Endothelial cell of umbilical vein (primary cell): ENCODE results near the gene PIGM. TPM values are rescaled to one million over a fixed set of nuclear protein-coding genes. Genes with fewer than 3 reads are reported as not detected.

Experiments
- BruUV-seq: library from RNA; stranded (reverse); fragments of 400-500 nt; replicated peaks from 2 replicates; lab custom pipeline; 2021; lab: Mats Ljungman, UMichigan
- CTCF ChIA-PET: fragments of 300-600, 350-600 bp; sonication (Branson Sonifier 250); formaldehyde crosslinking; loops from one replicate; lab custom pipeline; 2021; ENCODE audit warnings: antibody characterized with exemption, inconsistent platforms; lab: Charles Lee
- POLR2A ChIA-PET: fragments of 300-600, 350-600 bp; sonication (Branson Sonifier 250); formaldehyde crosslinking; loops from one replicate; lab custom pipeline; 2021; ENCODE audit warnings: antibody characterized with exemption, inconsistent platforms; lab: Charles Lee
- DNase-seq: peaks from one replicate; pipeline ENCODE4 v3.0.0-alpha.2; 2011; ENCODE audit warnings: low read depth, low spot score
- FAIRE-seq: peaks from 2 replicates; lab custom pipeline; 2011; peaks lifted over from hg19 to GRCh38; lab: Jason Lieb, UNC
- H2AFZ ChIP-seq: 2 replicates; pipeline ENCODE4 v1.6.0; 2012; ENCODE audit warnings: low read depth, low read length, control low read depth, inconsistent platforms
- H3K27ac ChIP-seq: 2 replicates; pipeline ENCODE4 v1.5.1; 2011; ENCODE audit warnings: low read depth, mild to moderate bottlenecking, control low read depth, low read length, moderate library complexity; ENCODE audit not compliant: insufficient read depth
- H3K27me3 ChIP-seq, 2 experiments: 2 replicates each; pipeline versions ENCODE4 v1.6.0 to v1.6.1; 2011; ENCODE audit warnings: low read length in 2 of 2, mixed read lengths in 1 of 2; ENCODE audit not compliant: control insufficient read depth in 2 of 2, insufficient read depth in 2 of 2
- H3K36me3 ChIP-seq, 2 experiments: 2 replicates in 1 of 2; 3 replicates in 1 of 2; pipeline ENCODE4 v1.5.1; 2011; ENCODE audit warnings: low read length in 2 of 2, mild to moderate bottlenecking in 1 of 2, moderate library complexity in 1 of 2; ENCODE audit not compliant: control insufficient read depth in 2 of 2, insufficient read depth in 2 of 2; ENCODE audit errors: extremely low read depth in 1 of 2
- H3K4me1 ChIP-seq: 3 replicates; pipeline ENCODE4 v1.5.1; 2011; ENCODE audit warnings: mild to moderate bottlenecking, low read length; ENCODE audit not compliant: control insufficient read depth, insufficient read depth; ENCODE audit errors: extremely low read depth
- H3K4me2 ChIP-seq: 2 replicates; pipeline ENCODE4 v1.6.1; 2011; ENCODE audit warnings: low read length, control low read depth, mixed read lengths; ENCODE audit not compliant: insufficient read depth
- H3K4me3 ChIP-seq, 3 experiments: fragments of 200-600 bp in 1 of 3; sonication (generic), shearing (Covaris generic) in 1 of 3; replicated peaks in 1 of 3; 2 replicates each; pipeline ENCODE4 v1.5.1; 2011 to 2016; ENCODE audit warnings: control low read depth in 3 of 3, low read length in 3 of 3, mild to moderate bottlenecking in 2 of 3, inconsistent platforms in 1 of 3, low read depth in 1 of 3, moderate library complexity in 1 of 3; ENCODE audit not compliant: insufficient read depth in 1 of 3
- H3K79me2 ChIP-seq: 2 replicates; pipeline ENCODE4 v1.6.0; 2012; ENCODE audit warnings: low read length, inconsistent platforms; ENCODE audit not compliant: control insufficient read depth, insufficient read depth
- H3K9ac ChIP-seq: replicated peaks from 2 replicates; pipeline ENCODE3; 2011; ENCODE audit warnings: low read length, control low read depth; ENCODE audit not compliant: insufficient read depth; ENCODE audit errors: extremely low read depth
- H3K9me1 ChIP-seq: replicated peaks from 3 replicates; pipeline ENCODE4 v1.6.0; 2011; ENCODE audit warnings: mild to moderate bottlenecking, low read length; ENCODE audit not compliant: control insufficient read depth, insufficient read depth; ENCODE audit errors: extremely low read depth
- H3K9me3 ChIP-seq: replicated peaks from 2 replicates; pipeline ENCODE4 v1.5.1; 2012; ENCODE audit warnings: low read length, inconsistent platforms; ENCODE audit not compliant: control insufficient read depth, insufficient read depth
- H4K20me1 ChIP-seq: replicated peaks from 2 replicates; pipeline ENCODE3; 2011; ENCODE audit warnings: mild to moderate bottlenecking, low read length; ENCODE audit not compliant: control insufficient read depth, insufficient read depth; ENCODE audit errors: extremely low read depth
- CTCF ChIP-seq, 2 donors: IDR thresholded peaks; 1 replicate in 1 of 2; 2 replicates in 1 of 2; pipeline ENCODE4 v1.5.1; 2011; ENCODE audit warnings: low read length in 2 of 2, mild to moderate bottlenecking in 2 of 2, moderate library complexity in 2 of 2, control low read depth in 1 of 2, inconsistent platforms in 1 of 2, low read depth in 1 of 2; ENCODE audit not compliant: insufficient read depth in 1 of 2; ENCODE audit errors: extremely low read depth in 1 of 2
- EZH2 ChIP-seq: IDR thresholded peaks from 2 replicates; pipeline ENCODE4 v1.6.1; 2012; ENCODE audit warnings: borderline replicate concordance, low read depth, mild to moderate bottlenecking, moderate library complexity, low read length, inconsistent platforms; ENCODE audit not compliant: severe bottlenecking
- FOS ChIP-seq: IDR thresholded peaks from 2 replicates; pipeline ENCODE4 v1.6.1; 2011; ENCODE audit warnings: mild to moderate bottlenecking, low read length, moderate library complexity, borderline replicate concordance; ENCODE audit not compliant: insufficient read depth
- GATA2 ChIP-seq: IDR thresholded peaks from 2 replicates; pipeline ENCODE4 v1.7.0; 2011; ENCODE audit warnings: low read depth, mild to moderate bottlenecking, moderate library complexity, mixed read lengths, low read length; ENCODE audit not compliant: insufficient read length, insufficient read depth
- JUN ChIP-seq: IDR thresholded peaks from 2 replicates; pipeline ENCODE4 v1.6.1; 2011; ENCODE audit warnings: borderline replicate concordance, low read depth; ENCODE audit not compliant: insufficient read length, insufficient read depth
- MAX ChIP-seq: IDR thresholded peaks from 2 replicates; pipeline ENCODE4 v1.6.1; 2011; ENCODE audit not compliant: insufficient read depth, insufficient read length
- MYC ChIP-seq: IDR thresholded peaks from one replicate; pipeline ENCODE4 v1.6.1; 2011; ENCODE audit warnings: mild to moderate bottlenecking, low read depth, low read length
- POLR2A ChIP-seq: IDR thresholded peaks from 2 replicates; pipeline ENCODE4 v1.6.1; 2012; ENCODE audit warnings: low read depth, mild to moderate bottlenecking, control low read depth, low read length
- POLR2AphosphoS5 ChIP-seq: IDR thresholded peaks from 2 replicates; pipeline ENCODE4 v1.6.1; 2012; ENCODE audit warnings: low read depth, mild to moderate bottlenecking, control low read depth, low read length, moderate library complexity; ENCODE audit not compliant: insufficient read depth
- dilution Hi-C: fragments of 300-500 bp; cut with MboI; formaldehyde crosslinking; loops from one replicate; pipeline ENCODE4 v1.15.0; 2019; ENCODE audit warnings: low sequenced_read_pairs; ENCODE audit not compliant: extremely low pct_ligation_motif_present
- intact Hi-C: fragments of 100-400 bp; cut with micrococcal nuclease; formaldehyde crosslinking; loops from one replicate; pipeline ENCODE4 v1.10.0; 2022
- polyA plus RNA-seq, 4 experiments: library from polyadenylated mRNA; depleted of rRNA in 3 of 4; stranded (reverse) in 3 of 4; unstranded in 1 of 4; fragments of >200 nt; gene quantifications; 2 replicates each; pipeline versions ENCODE4 v1.2.1 to v1.2.3, GENCODE V29; 2011 to 2012; ENCODE audit warnings: missing spikeins in 1 of 4
- total RNA-seq: library from RNA; stranded (reverse); gene quantifications from 2 replicates; pipeline ENCODE4 v1.2.3, GENCODE V29; 2021

PIGM gene
- total and polyA plus RNA-seq, 2 donors (not counting 3 experiments of a cell fraction or from before 2014, with no cell fraction given): 3.4 to 5.4 TPM

DNA sequence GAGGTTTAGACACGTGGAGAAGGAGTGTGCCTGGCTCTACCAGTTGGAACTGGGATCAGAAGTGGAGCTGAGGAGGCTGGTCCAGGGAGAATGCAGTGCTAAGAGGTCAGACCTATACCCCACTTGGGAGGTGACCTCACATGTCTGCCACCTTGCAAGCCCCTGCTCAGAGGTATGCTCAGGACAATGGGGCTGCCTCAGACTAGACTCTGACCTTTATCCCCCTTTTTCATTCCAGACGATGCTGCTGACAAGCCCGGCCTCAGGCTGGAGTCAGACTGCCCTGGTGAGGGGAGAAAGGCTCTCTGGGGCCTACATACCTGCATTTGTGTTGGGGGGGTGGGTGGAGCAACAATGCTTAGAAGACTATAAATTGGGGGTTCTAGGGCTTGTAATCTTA, 33.0 kb upstream of the PIGM start:
- H3K27me3 ChIP-seq: peaks cover 11 to 20% of the 10 kb centered on the region in 2 experiments
- TF ChIP-seq GATA2 (no peak), MYC (no peak), MAX (no peak), JUN (no peak), EZH2 (no peak), FOS (no peak), POLR2AphosphoS5 (no peak), CTCF (IDR thresholded peaks at IDR 0.05; ENCODE audit: extremely low read depth in 1 of 2, insufficient read depth in 1 of 2, low read depth in 1 of 2, low read length in 2 of 2) (no peak), POLR2A (no peak)
- DNase-seq: no peak
- no peak overlapping the region for H3K4me3 ChIP-seq
- H3K79me2 ChIP-seq: no peaks in the 10 kb centered on the region
- H3K36me3 ChIP-seq: no peaks in the 10 kb centered on the region
- H3K9ac ChIP-seq: no peak overlapping the region
- BruUV-seq: no TSS peak
- no peaks in the 10 kb centered on the region for H4K20me1 ChIP-seq
- POLR2A ChIA-PET: no interaction called here
- CTCF ChIA-PET: no interaction called here
- FAIRE-seq: no peak
- no peaks in the 10 kb centered on the region for H3K9me3 ChIP-seq
- peaks cover under 1% of the 10 kb centered on the region for H3K4me1 ChIP-seq
- no peak overlapping the region for H3K4me2 ChIP-seq
- no peaks in the 10 kb centered on the region for H3K9me1 ChIP-seq
- intact Hi-C loops: no loop called here
- H2AFZ ChIP-seq: no peak overlapping the region
- no peak overlapping the region for H3K27ac ChIP-seq
- dilution Hi-C loops: no loop called here
